GM23338 (cell line): ENCODE results near the gene RPL10L.

Source experiments
- CREB1 ChIP-seq: fragments of 250-450 bp; sonication (Bioruptor Pico); IDR thresholded peaks from 2 replicates; pipeline ENCODE4 v1.5.0; 2020; ENCODE audit warnings: low read depth, mild to moderate bottlenecking, moderate library complexity
- CTCF ChIP-seq, 2 experiments: fragments of 200-600 bp in 1 of 2; sonication (generic) in 1 of 2; conservative IDR thresholded peaks; 2 replicates each; pipeline versions ENCODE4 v1.5.1 to v1.6.1; 2016 to 2017; ENCODE audit warnings: antibody characterized with exemption in 2 of 2, low read depth in 2 of 2, mild to moderate bottlenecking in 2 of 2, moderate library complexity in 1 of 2
- EZH2 ChIP-seq: fragments of 200-600 bp; sonication (generic); IDR thresholded peaks from one replicate; pipeline ENCODE4 v1.8.0; 2017; ENCODE audit warnings: antibody characterized with exemption, mild to moderate bottlenecking, low read depth; ENCODE audit not compliant: unreplicated experiment
- EZH2phosphoT487 ChIP-seq: fragments of 200-600 bp; sonication (generic); IDR thresholded peaks from one replicate; pipeline ENCODE4 v1.8.1; 2018; ENCODE audit warnings: antibody characterized with exemption; ENCODE audit not compliant: unreplicated experiment
- JUNB ChIP-seq: IDR thresholded peaks from one replicate; pipeline ENCODE4 v1.6.1; 2016; ENCODE audit warnings: antibody characterized with exemption; ENCODE audit not compliant: unreplicated experiment
- POLR2AphosphoS5 ChIP-seq: IDR thresholded peaks from 2 replicates; pipeline ENCODE4 v1.6.1; 2016; ENCODE audit warnings: antibody characterized with exemption, low read depth
- REST ChIP-seq: IDR thresholded peaks from one replicate; pipeline ENCODE4 v1.6.1; 2018; ENCODE audit warnings: antibody characterized with exemption; ENCODE audit not compliant: unreplicated experiment

GRCh38 chr14:46672128-46672527, 20.5 kb upstream of the RPL10L start:
- no peak; a peak in 1 of 4 replicates for TF ChIP-seq CTCF (conservative IDR thresholded peaks at IDR 0.05; ENCODE audit: low read depth in 2 of 2)
- TF ChIP-seq REST: no peak
- no peak for TF ChIP-seq EZH2
- no peak for TF ChIP-seq EZH2phosphoT487
- no peak for TF ChIP-seq JUNB
- no peak for TF ChIP-seq CREB1 (CRISPR knock-in tag)
- no peak for TF ChIP-seq POLR2AphosphoS5
